ENCODE results near the gene COX19.

The COX19 gene, protein sequence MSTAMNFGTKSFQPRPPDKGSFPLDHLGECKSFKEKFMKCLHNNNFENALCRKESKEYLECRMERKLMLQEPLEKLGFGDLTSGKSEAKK

DNA sequence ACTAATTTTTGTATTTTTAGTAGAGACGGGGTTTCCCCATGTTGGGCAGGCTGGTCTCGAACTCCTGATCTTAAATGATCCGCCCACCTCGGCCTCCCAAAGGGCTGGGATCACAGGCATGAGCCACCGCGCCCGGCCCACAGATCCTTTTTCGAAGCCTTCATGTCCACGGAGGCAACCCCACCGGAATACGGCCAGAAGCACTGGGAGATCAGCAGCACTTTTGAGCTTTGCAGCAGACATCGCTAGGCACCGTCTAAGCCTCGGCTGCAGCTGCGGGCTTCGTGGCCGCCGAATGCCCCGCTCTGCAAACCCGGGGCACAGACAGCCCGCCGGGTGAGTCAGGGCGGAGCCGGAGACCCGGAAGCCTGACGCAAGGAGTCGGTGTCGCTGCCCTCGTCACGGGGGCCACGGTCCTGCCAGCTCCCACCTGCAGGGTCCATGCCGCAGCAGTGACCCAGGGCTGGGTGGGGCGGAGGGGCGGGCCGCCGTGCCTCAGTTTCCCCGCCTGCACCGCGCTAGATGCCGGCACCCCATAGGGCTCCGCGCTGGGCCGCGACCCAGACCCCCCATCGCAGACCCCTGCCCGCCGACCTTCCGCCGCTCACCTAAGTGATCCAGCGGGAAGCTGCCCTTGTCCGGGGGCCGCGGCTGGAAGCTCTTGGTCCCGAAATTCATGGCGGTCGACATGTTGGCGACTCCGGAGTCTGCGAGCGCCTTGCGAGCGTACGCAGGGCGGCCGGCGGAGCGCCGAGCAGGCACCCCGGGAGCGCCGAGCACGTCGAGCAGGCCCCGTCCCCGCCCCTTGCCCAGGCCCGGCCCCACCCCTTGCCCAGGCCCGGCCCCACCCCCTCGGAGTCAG lies at the start of gene COX19:
COX19 (minus strand) TSS at position 730 of the 862 bp plus-strand sequence; CDS start at position 690, 40 bp downstream.
- peak; percentile 87 for DNase-seq

DNA sequence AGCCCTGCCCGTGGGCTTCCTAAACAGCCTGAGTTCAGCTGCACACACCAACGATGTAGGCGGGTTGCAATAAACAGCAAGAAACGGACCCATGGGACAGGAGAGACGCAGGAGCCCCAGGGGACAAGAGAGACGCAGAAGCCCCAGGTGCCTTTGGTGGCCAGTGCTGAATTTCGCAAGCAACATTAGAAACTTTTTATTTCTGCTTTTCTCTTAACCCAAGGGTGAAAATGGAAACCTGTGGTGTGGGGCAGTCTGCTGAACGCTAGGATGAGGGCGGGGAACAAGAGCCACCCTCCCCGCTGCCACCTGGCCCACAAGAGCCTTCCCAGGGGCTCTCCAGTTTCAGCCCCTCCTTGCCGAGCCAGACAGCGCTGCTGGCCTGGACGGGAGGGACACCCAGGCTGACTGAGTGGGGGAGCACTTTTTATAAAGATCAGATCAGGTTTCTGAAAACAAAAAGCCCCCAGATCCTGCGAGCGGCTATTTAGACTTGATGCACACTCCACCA lies 49.0 kb upstream of the COX19 start:
- no peak for DNase-seq

DNA sequence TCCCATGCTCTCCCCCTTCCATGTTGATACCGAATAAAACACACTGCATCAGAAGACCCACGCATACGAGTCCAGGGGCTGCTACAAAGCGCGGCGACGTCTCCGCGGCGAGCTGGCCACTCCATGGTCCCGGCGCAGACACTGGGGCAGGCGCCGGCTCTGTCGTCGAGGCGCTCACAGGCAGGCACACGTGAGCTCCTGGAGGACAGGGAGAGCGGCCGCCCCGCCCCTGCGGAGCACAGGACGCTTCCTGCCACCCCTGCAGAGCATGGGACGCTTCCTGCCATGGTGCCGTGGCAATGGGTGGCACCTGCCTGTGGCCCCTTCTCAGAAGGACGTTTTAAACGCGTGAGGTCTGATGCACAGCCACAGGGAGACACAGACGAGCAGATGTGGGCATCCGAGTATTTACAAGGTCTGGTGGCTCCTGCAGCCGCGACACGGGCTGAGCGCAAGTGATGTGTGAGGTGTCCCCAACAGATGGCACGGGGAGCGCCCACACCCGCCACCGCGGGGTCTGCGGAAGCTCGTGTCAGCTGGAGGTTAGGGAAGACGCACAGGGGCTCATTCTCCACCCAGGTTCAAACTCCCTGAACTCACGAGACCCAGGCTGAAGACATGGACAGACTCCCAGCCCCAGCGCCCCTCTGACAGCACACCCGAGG lies 47.6 kb upstream of the COX19 start:
- no peak for DNase-seq

DNA sequence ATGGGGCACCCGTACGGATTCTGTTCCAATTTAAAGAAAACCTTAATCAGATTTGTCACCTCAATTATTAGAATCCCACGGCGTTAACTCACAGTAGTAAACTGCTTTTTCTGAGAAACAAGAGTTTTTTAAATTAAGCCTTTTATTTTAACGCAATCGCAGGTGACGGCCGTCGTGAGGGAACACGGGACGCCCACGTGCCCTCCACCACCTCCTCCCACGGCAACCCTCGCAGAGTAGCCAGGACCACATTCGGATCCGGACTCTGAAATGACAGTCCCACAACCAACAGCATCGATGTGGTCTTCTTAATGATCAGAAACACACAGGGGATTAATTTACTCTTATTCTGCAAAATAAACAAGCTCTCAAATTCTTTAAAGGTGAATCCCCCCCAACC lies 47.0 kb upstream of the COX19 start:
- DNase-seq: no peak

DNA sequence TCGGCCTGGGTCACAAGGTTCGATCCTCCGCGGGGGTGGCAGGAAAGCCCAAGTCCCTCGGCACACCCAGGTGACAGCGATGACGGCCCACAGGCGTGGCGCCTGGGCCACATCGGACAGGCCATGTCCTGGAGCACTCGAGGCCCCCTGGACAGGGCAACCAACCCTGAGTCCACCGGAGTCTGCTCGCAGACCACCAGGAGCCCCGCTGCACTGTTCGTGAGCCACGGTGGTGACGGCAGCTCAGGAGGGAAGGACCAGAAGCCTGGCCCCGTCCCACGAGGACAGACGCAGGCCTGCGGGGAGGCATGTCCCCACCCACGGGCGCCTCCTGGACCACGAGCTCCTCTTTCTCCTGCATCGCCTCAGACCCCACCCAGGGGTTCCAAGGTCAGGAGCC lies 46.6 kb upstream of the COX19 start:
- DNase-seq: no peak

DNA sequence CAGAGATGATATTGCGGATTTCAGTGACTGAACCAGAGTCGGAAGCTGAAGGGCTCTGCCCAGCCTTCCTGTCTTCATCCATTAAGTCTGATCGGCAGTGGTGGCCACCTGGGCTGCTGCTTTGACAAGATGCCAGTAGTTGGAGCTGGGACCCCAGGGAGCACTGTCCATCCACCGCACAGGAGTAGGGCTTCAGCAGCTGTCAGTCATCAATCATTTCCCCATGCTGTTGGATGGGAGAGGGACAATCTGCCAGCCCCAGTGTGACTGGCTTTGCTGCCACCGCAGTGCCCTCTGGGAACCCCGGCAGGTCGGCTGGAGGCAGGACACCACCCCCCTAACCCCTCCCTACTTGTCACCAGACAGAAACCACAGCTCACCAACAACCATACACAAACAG lies 46.0 kb upstream of the COX19 start:
- no peak for DNase-seq

DNA sequence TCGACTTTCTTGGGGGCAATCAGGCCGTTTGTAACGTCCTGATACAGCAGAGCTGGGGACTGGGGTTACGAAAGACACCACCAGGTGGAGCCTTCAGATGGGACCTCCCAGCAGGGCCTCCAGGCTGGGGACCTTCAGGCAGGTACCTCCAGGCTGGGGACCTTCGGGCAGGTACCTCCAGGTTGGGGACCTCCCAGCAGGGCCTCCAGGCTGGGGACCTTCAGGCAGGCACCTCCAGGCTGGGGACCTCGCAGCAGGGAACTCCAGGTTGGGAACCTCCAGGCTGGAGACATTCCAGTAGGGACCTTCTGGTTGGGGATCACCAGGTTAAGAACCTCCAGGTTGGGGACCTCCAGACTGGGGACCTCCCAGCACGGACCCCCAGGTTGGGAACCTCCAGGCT lies 45.5 kb upstream of the COX19 start:
- DNase-seq: no peak

DNA sequence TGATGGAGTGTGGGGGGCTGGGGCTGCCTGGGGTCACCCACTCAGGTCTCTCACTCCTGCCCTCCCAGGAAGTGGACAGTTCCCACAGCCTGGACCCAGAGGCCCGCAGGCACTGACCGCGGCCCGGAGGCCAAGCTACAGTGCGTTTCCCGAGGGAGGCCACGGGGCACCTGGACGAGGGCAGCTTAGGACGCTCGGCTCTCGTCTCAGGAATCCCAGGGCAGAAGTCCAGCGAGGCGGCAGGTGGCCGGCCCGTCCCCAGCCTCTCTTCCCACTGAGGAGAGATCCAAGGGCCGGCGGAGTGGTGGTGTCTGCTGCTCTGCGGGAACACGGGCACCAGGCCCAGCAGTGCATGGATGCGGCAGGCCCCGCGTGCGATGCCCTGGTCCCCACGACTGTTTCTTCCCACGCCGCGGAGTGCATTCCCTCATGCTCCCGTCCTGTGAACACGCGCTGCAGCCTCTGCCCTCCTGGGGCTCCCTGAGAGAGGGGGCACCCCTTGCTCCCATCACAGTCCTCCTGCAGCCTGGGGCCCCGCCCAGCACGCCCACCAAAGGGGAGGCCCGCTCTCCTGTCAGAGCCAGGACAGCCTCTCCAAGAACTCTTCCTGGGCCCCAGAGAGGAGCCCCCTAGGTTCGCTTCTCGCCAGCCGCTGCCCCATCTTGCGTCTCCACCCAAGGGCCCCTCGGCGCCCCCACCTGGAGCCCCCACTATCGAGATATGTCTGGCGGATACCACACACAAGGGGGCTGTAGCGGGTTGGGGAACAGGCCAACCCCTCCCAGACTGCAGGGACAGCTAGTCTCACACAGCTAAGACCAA lies 44.7 kb upstream of the COX19 start:
- no peak for DNase-seq

DNA sequence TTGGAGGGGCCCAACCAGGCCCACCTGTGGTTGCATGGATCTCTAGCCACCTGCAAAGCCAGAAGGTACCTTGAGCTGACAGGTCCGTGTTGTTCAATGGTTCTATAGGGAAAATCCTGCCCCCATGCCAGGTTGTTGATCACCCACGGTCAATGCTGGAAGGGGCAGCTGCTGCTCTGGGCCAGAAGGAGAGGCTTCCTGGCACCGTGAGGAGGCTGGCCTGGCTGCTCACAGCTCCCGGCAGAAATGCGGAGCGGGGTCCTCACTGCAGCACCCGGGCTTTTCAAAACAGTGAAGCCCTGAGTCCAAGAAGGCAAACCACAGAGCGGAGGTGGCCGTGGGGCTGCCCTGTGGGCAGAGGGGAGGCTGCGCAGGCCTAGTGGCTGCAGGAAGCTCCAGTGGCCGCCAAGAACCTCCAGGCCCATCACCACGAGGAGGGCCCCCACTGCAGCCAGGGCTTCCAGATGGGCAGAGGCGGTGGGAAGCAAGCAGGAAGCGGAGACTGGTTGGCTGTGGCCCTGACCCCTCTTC lies 44.0 kb upstream of the COX19 start:
- DNase-seq: no peak

DNA sequence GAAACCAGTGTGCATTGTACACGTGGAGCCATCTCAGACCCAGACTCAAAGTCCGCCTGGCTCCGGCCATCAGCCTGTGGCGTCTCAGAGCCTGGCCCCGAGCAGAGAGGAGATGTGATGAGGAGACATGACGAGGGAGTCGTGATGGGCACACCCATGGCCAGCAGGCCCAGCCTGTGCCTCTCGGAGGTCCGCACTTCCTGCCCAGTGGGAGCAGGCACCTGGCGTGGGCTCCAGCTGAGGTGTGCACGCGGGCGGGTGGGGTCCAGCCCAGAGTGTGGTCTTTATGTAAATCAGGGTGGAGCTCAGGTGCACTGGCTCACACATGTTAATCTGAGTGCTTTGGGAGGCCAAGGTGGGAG lies 43.0 kb upstream of the COX19 start:
- no peak for DNase-seq

DNA sequence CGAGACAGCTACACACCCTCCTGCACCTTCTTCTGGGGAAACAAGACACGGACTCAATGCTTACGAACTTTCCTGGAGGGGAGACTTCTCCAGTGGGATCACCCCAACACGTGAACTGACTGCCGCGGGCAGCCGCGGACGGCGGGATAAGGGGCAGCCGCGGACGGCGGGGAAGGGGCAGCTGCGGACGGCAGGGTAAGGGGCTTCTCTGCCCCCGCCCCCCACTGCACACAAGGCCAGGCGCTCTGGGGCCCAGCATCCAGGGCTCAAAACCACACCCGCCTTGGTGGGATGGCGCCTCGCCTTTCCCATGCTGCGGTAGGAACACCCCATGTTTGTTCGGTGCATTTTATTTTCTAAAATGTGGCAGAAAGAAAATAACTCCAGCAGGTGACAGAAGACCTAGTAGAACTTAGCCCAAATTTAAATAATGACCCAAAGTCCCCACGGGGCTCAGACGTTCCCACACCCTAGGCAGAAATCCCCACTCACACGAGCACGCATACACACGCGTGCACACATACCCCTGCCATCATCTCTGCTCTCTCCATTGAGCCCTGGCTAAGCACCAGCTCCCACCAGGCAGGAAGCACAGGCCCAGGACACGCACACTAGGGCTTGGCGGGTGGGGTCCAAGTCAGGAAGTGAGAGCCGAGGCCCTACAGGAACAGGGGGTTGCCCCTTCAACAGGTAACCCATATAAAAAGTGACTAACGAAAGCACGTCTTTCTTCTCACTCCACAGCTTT lies 42.4 kb upstream of the COX19 start:
- DNase-seq: no peak

DNA sequence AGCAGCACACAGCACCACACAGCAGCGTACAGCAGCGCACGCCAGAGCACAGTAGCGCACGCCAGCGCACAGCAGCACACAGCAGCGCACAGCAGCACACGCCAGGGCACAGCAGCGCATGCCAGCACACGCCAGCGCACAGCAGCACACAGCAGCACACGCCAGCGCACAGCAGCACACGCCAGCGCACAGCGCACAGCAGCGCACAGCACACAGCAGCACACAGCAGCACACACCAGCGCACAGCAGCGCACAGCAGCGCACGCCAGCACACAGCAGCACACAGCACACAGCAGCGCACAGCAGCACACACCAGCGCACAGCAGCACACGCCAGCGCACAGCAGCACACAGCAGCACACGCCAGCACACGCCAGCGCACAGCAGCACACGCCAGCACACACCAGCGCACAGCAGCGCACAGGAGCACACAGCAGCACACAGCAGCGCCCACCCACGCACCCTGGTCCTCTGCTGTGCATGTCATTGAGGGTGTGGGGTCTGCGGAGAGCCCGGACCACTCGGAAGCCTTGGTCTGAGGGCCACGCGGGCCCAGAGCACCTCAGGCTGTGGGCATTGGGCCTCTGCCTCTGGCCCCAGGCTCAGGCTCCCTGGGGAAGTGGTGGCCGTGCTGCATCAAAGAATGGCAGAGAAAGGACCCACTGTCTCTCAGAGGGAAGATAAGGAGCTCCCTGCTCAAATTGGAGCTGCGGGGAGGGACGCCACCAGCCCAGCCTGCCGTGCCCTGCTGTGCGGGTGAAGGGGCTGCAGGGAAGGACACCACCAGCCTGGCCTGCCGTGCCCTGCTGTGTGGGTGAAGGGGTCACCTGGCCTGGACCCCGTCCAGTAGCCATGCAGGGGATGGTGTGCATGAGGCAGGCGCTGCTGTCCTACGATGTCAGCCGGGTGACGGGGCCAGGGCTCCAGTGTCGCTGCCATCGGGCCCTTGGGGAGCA lies 41.5 kb upstream of the COX19 start:
- DNase-seq: no peak

DNA sequence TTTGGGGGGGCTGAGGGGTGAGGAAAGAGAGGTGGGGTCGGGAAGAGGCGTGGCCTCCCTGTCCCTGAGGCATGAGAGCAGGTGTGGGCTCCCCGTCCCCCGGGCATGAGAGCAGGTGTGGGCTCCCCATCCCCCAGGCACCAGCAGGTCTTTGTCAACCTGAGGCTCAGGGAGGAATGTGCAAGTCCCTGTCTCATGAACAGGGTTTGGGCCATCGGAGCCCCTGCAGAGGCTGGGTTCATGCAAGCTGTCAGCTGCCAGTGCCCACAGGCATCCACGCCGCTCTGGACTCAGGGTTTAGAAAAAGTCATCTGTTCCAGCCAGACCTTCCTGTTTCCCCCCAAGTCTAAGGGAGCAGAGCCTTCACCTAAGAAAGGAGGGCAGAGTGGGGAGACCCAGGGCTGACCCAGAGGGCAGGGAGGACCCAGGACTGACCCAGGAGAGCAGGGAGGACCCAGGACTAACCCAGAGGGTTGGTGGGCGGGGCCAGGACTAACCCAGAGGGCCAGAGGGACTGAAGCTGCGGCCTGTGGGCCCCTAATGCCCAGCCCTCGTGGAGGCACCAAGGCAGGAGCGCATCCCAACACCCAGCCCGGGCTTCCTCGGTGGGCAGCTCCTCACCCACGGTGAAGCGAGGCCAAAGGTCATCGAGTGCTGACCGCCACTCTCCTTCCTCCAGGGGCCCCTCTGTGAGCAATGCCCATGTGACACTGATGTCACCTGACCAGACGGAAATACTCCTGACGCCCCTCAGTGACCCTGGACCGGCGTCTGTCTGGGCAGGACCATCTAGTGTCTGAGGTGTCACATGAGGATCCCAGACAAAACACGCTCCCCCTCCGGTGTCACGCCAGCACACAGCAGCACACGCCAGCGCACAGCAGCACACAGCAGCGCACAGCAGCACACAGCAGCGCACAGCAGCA lies 40.1 kb upstream of the COX19 start:
- DNase-seq: no peak

DNA sequence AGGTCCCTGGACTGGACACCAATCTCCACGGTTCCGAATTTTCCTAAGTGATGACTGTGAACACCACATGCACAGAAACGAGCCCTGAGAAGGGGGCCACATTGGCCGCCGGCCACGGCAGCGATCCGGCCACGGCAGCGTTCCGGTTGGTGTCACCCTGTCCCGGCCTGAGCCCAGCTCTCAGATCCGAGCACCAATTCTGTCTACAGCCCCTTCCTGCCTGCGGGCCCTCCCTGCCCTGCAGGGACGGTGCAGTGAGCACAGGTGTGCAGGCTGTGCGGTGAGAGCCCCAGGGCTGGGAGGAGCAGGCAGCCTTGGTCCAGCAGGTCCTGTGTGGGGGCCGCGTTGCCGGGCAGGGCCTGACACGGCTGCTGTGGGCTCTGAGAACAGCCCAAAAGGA lies 39.3 kb upstream of the COX19 start:
- no peak for DNase-seq

DNA sequence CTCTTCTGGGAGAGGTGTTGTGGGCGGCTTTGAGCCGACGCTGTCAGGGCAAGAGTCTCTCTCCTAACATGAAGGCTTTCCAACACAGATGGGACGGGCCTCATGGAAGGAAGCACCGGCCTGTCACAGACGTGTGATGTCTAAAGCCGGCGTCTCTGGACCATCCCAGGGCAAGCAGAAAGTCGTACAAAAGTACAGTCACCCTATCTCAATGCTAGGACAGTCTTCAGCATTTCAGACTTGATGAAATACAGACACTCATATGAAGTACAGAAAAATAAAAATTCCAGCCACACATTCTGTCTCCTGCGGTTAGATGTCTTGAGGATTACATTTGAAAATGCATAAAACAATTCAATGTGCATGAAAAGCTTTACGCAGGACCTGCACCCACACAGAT lies 38.2 kb upstream of the COX19 start:
- no peak for DNase-seq

DNA sequence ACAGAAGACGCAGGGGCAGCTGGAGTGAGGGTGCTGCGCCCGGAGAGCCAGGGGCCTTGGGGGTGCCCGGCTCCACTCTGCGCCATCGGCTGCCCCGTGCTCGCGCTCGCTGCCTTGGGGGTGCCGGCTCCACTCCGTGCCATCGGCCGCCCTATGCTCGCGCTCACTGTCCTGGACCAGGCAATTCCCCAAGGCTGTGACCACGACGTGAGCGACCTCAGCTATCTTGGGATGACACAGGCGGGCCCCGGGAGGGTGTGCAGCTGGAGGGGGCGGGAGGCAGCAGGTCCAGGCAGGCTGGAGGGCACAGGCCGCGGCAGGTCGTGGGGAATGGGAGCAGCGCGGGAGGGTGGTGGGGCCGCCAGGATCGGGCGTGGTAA lies 37.4 kb upstream of the COX19 start:
- no peak for DNase-seq

DNA sequence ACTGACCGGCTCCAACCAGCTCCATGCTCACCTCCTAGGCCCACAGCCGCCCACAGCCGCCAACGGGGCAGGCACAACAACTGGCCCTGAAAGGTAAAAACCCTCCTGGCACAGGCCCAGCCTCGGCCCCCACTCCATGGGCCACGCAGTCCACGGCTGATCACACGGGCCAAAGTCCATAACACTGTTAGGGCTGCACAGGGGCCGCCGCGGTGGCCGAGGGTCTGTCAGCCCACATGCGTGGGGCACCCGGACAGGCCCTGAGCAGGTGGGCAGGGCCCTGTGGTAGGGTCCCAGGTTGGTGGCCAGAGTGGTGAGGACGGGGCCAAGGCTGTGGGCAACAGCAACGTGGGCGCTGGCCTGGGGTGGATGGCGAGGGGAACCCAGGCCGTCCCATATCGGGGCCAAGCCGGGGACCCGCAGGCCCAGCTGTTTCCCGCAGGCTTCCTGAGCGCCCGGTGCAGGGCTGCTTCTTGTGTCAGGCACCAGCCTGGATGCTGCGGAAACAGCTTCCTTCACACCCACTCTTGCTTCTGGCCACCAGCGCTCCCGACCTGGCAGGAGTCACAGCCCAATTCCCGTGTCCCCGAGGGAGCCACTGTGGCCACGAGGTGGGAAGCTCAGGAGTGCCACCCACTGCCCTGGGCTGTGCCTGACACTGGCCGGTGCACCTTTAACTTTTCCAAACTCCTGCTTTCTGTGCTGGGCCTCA lies 36.8 kb upstream of the COX19 start:
- no peak for DNase-seq

DNA sequence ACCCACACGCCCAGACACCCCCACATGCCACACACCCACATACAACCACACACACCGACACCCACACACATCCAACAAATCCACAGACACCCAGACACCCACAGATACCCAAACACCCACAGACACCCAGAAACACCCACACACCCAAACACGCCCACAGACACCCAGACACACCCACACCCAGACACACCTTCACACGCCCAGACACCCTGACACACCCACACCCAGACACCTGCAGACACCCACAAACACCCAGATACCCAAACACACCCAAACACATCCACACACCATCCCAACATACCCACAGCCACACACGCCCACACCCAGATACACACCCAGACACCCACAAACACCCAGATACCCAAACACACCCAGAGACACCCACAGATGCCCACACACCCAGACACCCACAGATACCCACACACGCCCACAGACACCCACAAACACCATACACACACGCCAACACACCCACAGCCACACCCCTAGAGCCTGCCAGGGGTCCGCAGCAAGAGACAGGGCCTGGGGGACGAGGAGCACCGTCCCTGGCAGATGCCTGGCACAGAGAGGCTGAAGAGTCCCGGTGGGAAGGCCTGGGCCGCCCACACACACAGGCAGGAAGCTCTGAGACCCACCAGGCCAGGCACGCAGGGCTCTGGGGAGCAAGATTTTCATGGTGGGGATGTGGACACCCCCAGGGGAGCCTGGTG lies 36.1 kb upstream of the COX19 start:
- DNase-seq: no peak

DNA sequence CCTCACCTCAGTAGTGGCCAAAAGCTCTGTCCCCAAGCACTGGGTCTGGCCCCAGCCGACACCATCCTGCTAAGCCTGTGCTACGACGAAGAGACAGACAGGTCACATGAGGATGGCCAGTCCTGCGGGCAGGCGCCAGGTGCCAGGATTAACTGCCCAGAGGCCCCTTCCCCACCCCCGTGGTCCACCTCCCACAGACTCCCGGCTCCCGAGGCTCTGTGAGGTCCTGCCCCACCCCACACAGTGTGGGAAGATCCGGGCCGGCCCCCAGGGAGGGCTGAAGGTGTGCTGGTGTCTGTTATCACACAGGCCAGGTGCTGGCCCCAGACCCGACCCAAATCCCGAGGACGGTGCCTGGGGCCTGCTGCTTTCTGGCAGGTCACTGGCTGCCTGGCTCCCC lies 34.9 kb upstream of the COX19 start:
- DNase-seq: no peak
